PC-3 (cell line): Measurements from ENCODE around the gene LSM11. TPM values are rescaled to one million over a fixed set of nuclear protein-coding genes. Genes with fewer than 3 reads are reported as not detected.

Experiments
- ATAC-seq: fragments of 200-7000 bp; cut with Tn5 transposase; 2 replicates; pipeline ENCODE4 v1.9.1; 2020; ENCODE audit warnings: mild to moderate bottlenecking, moderate library complexity
- BruUV-seq: library from RNA; stranded (reverse); fragments of 400-500 nt; replicated peaks from 2 replicates; lab custom pipeline; 2021; lab: Mats Ljungman, UMichigan
- CTCF ChIA-PET: fragments of 300-600 bp; sonication (Branson Sonifier 250); formaldehyde crosslinking; loops from one replicate; lab custom pipeline; 2022; ENCODE audit warnings: antibody characterized with exemption; lab: Charles Lee
- POLR2A ChIA-PET: fragments of 300-600 bp; sonication (Branson Sonifier 250); formaldehyde crosslinking; loops from one replicate; lab custom pipeline; 2022; ENCODE audit warnings: antibody characterized with exemption; ENCODE audit not compliant: unreplicated experiment; lab: Charles Lee
- DNase-seq: peaks from one replicate; pipeline ENCODE4 v3.0.0-alpha.2; 2015
- H2AFZ ChIP-seq: fragments of 300-600 bp; sonication (generic); 2 replicates; pipeline ENCODE4 v1.6.0; 2016; ENCODE audit warnings: antibody characterized with exemption, low read length
- H3F3A ChIP-seq: fragments of 300-600 bp; sonication (generic); one replicate; pipeline ENCODE4 v1.6.0; 2017; ENCODE audit warnings: antibody characterized with exemption, low read length, control low read depth, mild to moderate bottlenecking; ENCODE audit not compliant: unreplicated experiment
- H3K27ac ChIP-seq: fragments of 300-600 bp; sonication (generic); 2 replicates; pipeline ENCODE4 v1.5.1; 2016; ENCODE audit warnings: mild to moderate bottlenecking, low read length
- H3K27me3 ChIP-seq: fragments of 300-600 bp; sonication (generic); 2 replicates; pipeline ENCODE4 v1.6.1; 2016; ENCODE audit warnings: low read length, mixed read lengths
- H3K36me3 ChIP-seq: fragments of 300-600 bp; sonication (generic); 2 replicates; pipeline ENCODE4 v1.6.1; 2016; ENCODE audit warnings: low read depth, mixed run types, low read length, mixed read lengths
- H3K4me1 ChIP-seq: fragments of 300-600 bp; sonication (generic); 2 replicates; pipeline ENCODE4 v1.5.1; 2016; ENCODE audit warnings: low read length; ENCODE audit not compliant: insufficient read depth
- H3K4me2 ChIP-seq: fragments of 300-600 bp; sonication (generic); 2 replicates; pipeline ENCODE4 v1.6.0; 2016; ENCODE audit warnings: low read length
- H3K4me3 ChIP-seq: fragments of 300-600 bp; sonication (generic); 2 replicates; pipeline ENCODE4 v1.5.1; 2016; ENCODE audit warnings: mild to moderate bottlenecking, low read length, mixed read lengths
- H3K79me2 ChIP-seq: fragments of 300-600 bp; sonication (generic); 2 replicates; pipeline ENCODE4 v1.6.1; 2017; ENCODE audit warnings: low read length, mixed read lengths
- H3K9ac ChIP-seq: fragments of 300-600 bp; sonication (generic); 2 replicates; pipeline ENCODE4 v1.6.0; 2016; ENCODE audit warnings: mild to moderate bottlenecking, low read length
- H3K9me2 ChIP-seq: fragments of 300-600 bp; sonication (generic); replicated peaks from 2 replicates; pipeline ENCODE4 v1.6.1; 2016; ENCODE audit warnings: mixed run types, low read length, mixed read lengths
- H3K9me3 ChIP-seq: fragments of 300-600 bp; sonication (generic); 2 replicates; pipeline ENCODE4 v1.6.1; 2016; ENCODE audit warnings: low read length, mixed read lengths
- H4K20me1 ChIP-seq: fragments of 300-600 bp; sonication (generic); 2 replicates; pipeline ENCODE4 v1.6.1; 2016; ENCODE audit warnings: low read length, mixed read lengths
- EZH2 ChIP-seq: fragments of 300-600 bp; sonication (generic); IDR thresholded peaks from one replicate; pipeline ENCODE4 v1.6.1; 2017; ENCODE audit warnings: antibody characterized with exemption, mild to moderate bottlenecking, low read length; ENCODE audit not compliant: unreplicated experiment
- EZH2phosphoT487 ChIP-seq: fragments of 300-600 bp; sonication (generic); IDR thresholded peaks from 2 replicates; pipeline ENCODE4 v1.6.1; 2018; ENCODE audit warnings: mild to moderate bottlenecking, antibody characterized with exemption, low read length, borderline replicate concordance
- intact Hi-C: fragments of 100-400 bp; cut with micrococcal nuclease; formaldehyde crosslinking; loops from 2 replicates; pipeline ENCODE4 v1.9.0; 2023
- total RNA-seq: library from RNA; depleted of rRNA; stranded (reverse); fragments of >200 nt; gene quantifications from 2 replicates; pipeline ENCODE4 v1.2.3, GENCODE V29; 2014
- TF ChIP-seq, protein P1 (sequence below): fragments of 300-600 bp; sonication (generic); conservative IDR thresholded peaks from 2 replicates; pipeline ENCODE4 v1.5.1; 2017; ENCODE audit warnings: antibody characterized with exemption, low read depth, mild to moderate bottlenecking, low read length

The LSM11 gene
- total RNA-seq, 1 experiment from 2014 or later, result 5.0 TPM

DNA sequence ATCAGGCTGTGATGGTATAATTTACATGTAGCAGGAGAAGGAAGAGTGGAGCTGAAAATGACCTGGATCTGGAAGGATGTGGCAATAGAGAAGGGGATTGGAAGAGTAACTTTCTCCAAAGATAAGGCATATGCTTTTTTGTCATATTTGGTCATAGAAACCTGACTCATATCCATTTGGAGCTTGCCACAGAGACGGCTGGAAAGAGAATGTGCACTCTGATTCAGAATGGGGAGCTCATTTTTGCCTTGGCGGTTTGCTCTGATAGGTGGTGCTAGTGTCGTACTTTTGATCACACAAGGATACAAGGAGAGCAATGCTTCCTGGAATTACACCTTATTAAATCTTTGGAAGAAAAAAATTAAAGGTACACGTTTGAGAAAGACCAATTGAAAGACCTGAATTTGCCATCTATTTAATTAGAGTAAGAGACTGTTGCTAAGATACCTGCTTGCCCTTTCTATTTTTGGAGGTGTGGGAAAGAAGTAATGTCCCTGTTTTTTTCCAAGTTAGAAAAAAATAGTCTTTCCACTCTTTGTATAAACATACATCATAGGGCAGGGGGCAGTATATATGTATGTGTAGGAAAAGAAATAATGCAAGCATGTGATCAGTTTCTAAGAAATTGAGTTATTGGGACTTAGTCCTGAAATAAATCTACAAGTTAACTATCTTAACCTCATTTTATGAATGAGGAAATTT, 5.4 kb downstream of the LSM11 start:
- H3K9me3 ChIP-seq, result no peaks in the 10 kb centered on the region
- H3K4me3 ChIP-seq, result no peak overlapping the region
- no peaks in the 10 kb centered on the region for H3K27me3 ChIP-seq
- peaks cover 66% of the 10 kb centered on the region for H3K79me2 ChIP-seq
- peaks cover 14% of the 10 kb centered on the region; the same call in 1 of the 2 replicates for H3K36me3 ChIP-seq
- H4K20me1 ChIP-seq, result no peaks in the 10 kb centered on the region
- no TSS peak for BruUV-seq
- peak; percentile 91 for DNase-seq
- intact Hi-C loops, result loop anchor here (10.0 kb wide), 1 partner anchor 494 kb away; no protein-coding TSS in a partner anchor
- ATAC-seq, result peak; percentile 70
- TF ChIP-seq EZH2, result no peak
- TF ChIP-seq, protein P1, sequence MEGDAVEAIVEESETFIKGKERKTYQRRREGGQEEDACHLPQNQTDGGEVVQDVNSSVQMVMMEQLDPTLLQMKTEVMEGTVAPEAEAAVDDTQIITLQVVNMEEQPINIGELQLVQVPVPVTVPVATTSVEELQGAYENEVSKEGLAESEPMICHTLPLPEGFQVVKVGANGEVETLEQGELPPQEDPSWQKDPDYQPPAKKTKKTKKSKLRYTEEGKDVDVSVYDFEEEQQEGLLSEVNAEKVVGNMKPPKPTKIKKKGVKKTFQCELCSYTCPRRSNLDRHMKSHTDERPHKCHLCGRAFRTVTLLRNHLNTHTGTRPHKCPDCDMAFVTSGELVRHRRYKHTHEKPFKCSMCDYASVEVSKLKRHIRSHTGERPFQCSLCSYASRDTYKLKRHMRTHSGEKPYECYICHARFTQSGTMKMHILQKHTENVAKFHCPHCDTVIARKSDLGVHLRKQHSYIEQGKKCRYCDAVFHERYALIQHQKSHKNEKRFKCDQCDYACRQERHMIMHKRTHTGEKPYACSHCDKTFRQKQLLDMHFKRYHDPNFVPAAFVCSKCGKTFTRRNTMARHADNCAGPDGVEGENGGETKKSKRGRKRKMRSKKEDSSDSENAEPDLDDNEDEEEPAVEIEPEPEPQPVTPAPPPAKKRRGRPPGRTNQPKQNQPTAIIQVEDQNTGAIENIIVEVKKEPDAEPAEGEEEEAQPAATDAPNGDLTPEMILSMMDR, result peak; percentile 70
- TF ChIP-seq EZH2phosphoT487, result no peak
- no peak overlapping the region for H3K9ac ChIP-seq
- H3K4me1 ChIP-seq, result peaks cover 43% of the 10 kb centered on the region
- H3K4me2 ChIP-seq, result peak overlapping the region; percentile 43
- H3F3A ChIP-seq, result no peaks in the 10 kb centered on the region
- H3K9me2 ChIP-seq, result no peaks in the 10 kb centered on the region
- peak overlapping the region; percentile 19 for H3K27ac ChIP-seq
- ChIA-PET CTCF (interaction anchor here (0.6 to 1.0 kb wide), 13 partner anchors 11 to 1832 kb away, joined by 3 to 16 read pairs (median 4); partner anchors contain the start of gene THG1L), POLR2A (interaction anchor here (0.6 to 0.7 kb wide), 3 partner anchors 24 to 499 kb away, joined by 3 to 15 read pairs (median 5); no protein-coding TSS in a partner anchor)
- 0 out of 2 replicates have a peak overlapping the region, but pooled peaks have one; percentile 4 for H2AFZ ChIP-seq

DNA sequence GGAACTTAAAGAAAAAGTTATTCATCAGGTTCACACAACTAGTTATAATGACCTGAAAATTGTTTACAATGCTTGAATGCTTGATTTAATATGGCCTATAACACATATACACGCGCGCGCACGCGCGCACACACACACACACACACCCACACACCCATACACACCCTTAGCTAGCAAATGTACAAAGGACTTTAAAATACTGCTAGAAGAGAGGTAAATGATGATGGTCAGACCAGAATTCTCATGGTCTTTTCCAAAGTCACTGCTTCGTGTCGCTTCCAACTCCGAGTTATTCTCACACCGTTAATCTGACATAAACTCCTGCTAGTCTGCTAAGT, 5.9 kb downstream of the LSM11 start:
- DNase-seq (no peak), ATAC-seq (no peak)
- peak overlapping the region; percentile 43 for H3K4me2 ChIP-seq
- intact Hi-C loops, result loop anchor here (10.0 kb wide), 1 partner anchor 495 kb away; no protein-coding TSS in a partner anchor
- H3K79me2 ChIP-seq, result peaks cover 61% of the 10 kb centered on the region
- no peaks in the 10 kb centered on the region for H3K9me3 ChIP-seq
- no peak overlapping the region; the same call in 1 of the 2 replicates for H3K9ac ChIP-seq
- no peak overlapping the region for H3K4me3 ChIP-seq
- H3K27ac ChIP-seq, result peak overlapping the region; percentile 29
- no peaks in the 10 kb centered on the region for H3F3A ChIP-seq
- CTCF ChIA-PET, result interaction anchor here (0.6 to 1.0 kb wide), 5 partner anchors 33 to 421 kb away, joined by 3 to 9 read pairs (median 4); no protein-coding TSS in a partner anchor
- no peaks in the 10 kb centered on the region for H3K9me2 ChIP-seq
- TF ChIP-seq, protein P1, result no peak
- no peak for TF ChIP-seq EZH2phosphoT487
- no peak for TF ChIP-seq EZH2
- H2AFZ ChIP-seq, result no peak overlapping the region
- H3K36me3 ChIP-seq, result peaks cover 16% of the 10 kb centered on the region; the same call in 1 of the 2 replicates
- H3K27me3 ChIP-seq, result no peaks in the 10 kb centered on the region
- H3K4me1 ChIP-seq, result peaks cover 43% of the 10 kb centered on the region
- POLR2A ChIA-PET, result no interaction called here
- no peaks in the 10 kb centered on the region for H4K20me1 ChIP-seq
- no TSS peak for BruUV-seq
